CD14-positive monocyte (primary cell): ENCODE results near the gene FNDC1. TPM values are rescaled to one million over a fixed set of nuclear protein-coding genes. Genes with fewer than 3 reads are reported as not detected.

Source experiments
- DNase-seq, 3 donors: peaks; one replicate each; pipeline ENCODE4 v3.0.0-alpha.2; 2011 to 2022
- H2AFZ ChIP-seq: 2 replicates; pipeline ENCODE4 v1.6.0; 2012; ENCODE audit warnings: mild to moderate bottlenecking, low read depth, low read length, inconsistent platforms; ENCODE audit not compliant: insufficient read depth, poor library complexity, severe bottlenecking
- H3K27ac ChIP-seq, 2 donors: 1 replicate in 1 of 2; 2 replicates in 1 of 2; pipeline ENCODE4 v1.5.1; 2012 to 2013; ENCODE audit warnings: low read length in 2 of 2, control low read depth in 1 of 2, inconsistent platforms in 1 of 2, low read depth in 1 of 2, mild to moderate bottlenecking in 1 of 2
- H3K27me3 ChIP-seq, 2 donors: one replicate each; pipeline versions ENCODE4 v1.6.0 to v1.6.1; 2011 to 2013; ENCODE audit warnings: low read length in 2 of 2; ENCODE audit not compliant: control insufficient read depth in 2 of 2, insufficient read depth in 2 of 2
- H3K36me3 ChIP-seq, 2 donors: replicated peaks in 1 of 2; 1 replicate in 1 of 2; 2 replicates in 1 of 2; pipeline versions ENCODE4 v1.5.1 to v1.6.1; 2012 to 2013; ENCODE audit warnings: low read length in 2 of 2, control low read depth in 1 of 2, inconsistent platforms in 1 of 2, mild to moderate bottlenecking in 1 of 2; ENCODE audit not compliant: insufficient read depth in 2 of 2, control insufficient read depth in 1 of 2
- H3K4me1 ChIP-seq, 2 donors: 1 replicate in 1 of 2; 2 replicates in 1 of 2; pipeline versions ENCODE4 v1.5.1 to v1.6.1; 2012 to 2013; ENCODE audit warnings: low read length in 2 of 2, control low read depth in 1 of 2, inconsistent platforms in 1 of 2, mild to moderate bottlenecking in 1 of 2, moderate library complexity in 1 of 2; ENCODE audit not compliant: insufficient read depth in 2 of 2, control insufficient read depth in 1 of 2
- H3K4me2 ChIP-seq: replicated peaks from 2 replicates; pipeline ENCODE3; 2012; ENCODE audit warnings: low read length, moderate library complexity, mild to moderate bottlenecking; ENCODE audit not compliant: poor library complexity, severe bottlenecking; ENCODE audit errors: extremely low read depth
- H3K4me3 ChIP-seq, 3 experiments: fragments of 200-600 bp in 1 of 3; sonication (generic) in 1 of 3; replicated peaks in 1 of 3; 1 replicate in 2 of 3; 2 replicates in 1 of 3; pipeline ENCODE4 v1.5.1; 2011 to 2013; ENCODE audit warnings: low read length in 3 of 3, mild to moderate bottlenecking in 3 of 3, control low read depth in 2 of 3, low read depth in 2 of 3, inconsistent platforms in 1 of 3, moderate library complexity in 1 of 3
- H3K79me2 ChIP-seq: 2 replicates; pipeline ENCODE4 v1.6.0; 2012; ENCODE audit warnings: mild to moderate bottlenecking, control low read depth, inconsistent platforms, low read length, moderate library complexity; ENCODE audit not compliant: insufficient read depth
- H3K9ac ChIP-seq: 2 replicates; pipeline ENCODE4 v1.6.0; 2017; ENCODE audit warnings: low read length, mild to moderate bottlenecking; ENCODE audit not compliant: insufficient read depth, poor library complexity, severe bottlenecking
- H3K9me3 ChIP-seq, 2 donors: replicated peaks in 1 of 2; 1 replicate in 1 of 2; 2 replicates in 1 of 2; pipeline versions ENCODE4 v1.5.1 to v1.6.1; 2012 to 2013; ENCODE audit warnings: low read length in 2 of 2, control low read depth in 1 of 2; ENCODE audit not compliant: control insufficient read depth in 1 of 2, insufficient read depth in 1 of 2
- H4K20me1 ChIP-seq: 2 replicates; pipeline ENCODE4 v1.6.0; 2012; ENCODE audit warnings: mild to moderate bottlenecking, low read length, control low read depth, moderate library complexity; ENCODE audit not compliant: insufficient read depth
- H3K27ac Mint-ChIP-seq, 7 donors: one replicate each; pipeline ENCODE4 v1.8.0; 2020; ENCODE audit warnings: mild to moderate bottlenecking in 7 of 7, mixed read lengths in 7 of 7, moderate library complexity in 6 of 7, inconsistent platforms in 2 of 7
- H3K27me3 Mint-ChIP-seq, 3 donors: one replicate each; pipeline ENCODE4 v1.8.0; 2021 to 2022; ENCODE audit warnings: low read depth in 3 of 3, mild to moderate bottlenecking in 3 of 3, mixed read lengths in 3 of 3, moderate library complexity in 3 of 3, inconsistent platforms in 1 of 3
- H3K36me3 Mint-ChIP-seq, 2 donors: one replicate each; pipeline ENCODE4 v1.8.0; 2020; ENCODE audit warnings: mixed read lengths in 2 of 2, inconsistent platforms in 1 of 2, mild to moderate bottlenecking in 1 of 2
- H3K4me1 Mint-ChIP-seq: one replicate; pipeline ENCODE4 v1.8.0; 2020; ENCODE audit warnings: mild to moderate bottlenecking, mixed read lengths
- H3K4me3 Mint-ChIP-seq, 2 donors: one replicate each; pipeline ENCODE4 v1.8.0; 2020; ENCODE audit warnings: mild to moderate bottlenecking in 2 of 2, mixed read lengths in 2 of 2, moderate library complexity in 1 of 2
- H3K9me3 Mint-ChIP-seq, 7 donors: one replicate each; pipeline ENCODE4 v1.8.0; 2020 to 2022; ENCODE audit warnings: mixed read lengths in 7 of 7, mild to moderate bottlenecking in 6 of 7, moderate library complexity in 6 of 7, inconsistent platforms in 2 of 7
- WGBS: methylation state at CpG from one replicate; pipeline ENCODE4 v1.1.5; 2013; ENCODE audit warnings: missing lambda C conversion rate; ENCODE audit not compliant: insufficient coverage; 5-methylcytosine and 5-hydroxymethylcytosine counted together
- intact Hi-C, 2 donors: fragments of 100-400 bp; cut with micrococcal nuclease; formaldehyde crosslinking; loops; one replicate each; pipeline versions ENCODE4 v1.15.0 to v1.15.1; 2023
- polyA plus RNA-seq, 3 donors: library from polyadenylated mRNA; depleted of rRNA in 1 of 3; unstranded in 2 of 3; stranded (reverse) in 1 of 3; fragments of 300-500 nt in 2 of 3; fragments of >200 nt in 1 of 3; fragmentation: Illumina TruSeq in 2 of 3; gene quantifications; 1 replicate in 2 of 3; 2 replicates in 1 of 3; pipeline ENCODE4 v1.2.3, GENCODE V29; 2012 to 2021
- TF ChIP-seq, protein P1 (sequence below): fragments of 200-600 bp; IDR thresholded peaks from one replicate; pipeline ENCODE4 v1.8.0; 2022; ENCODE audit warnings: antibody characterized with exemption, mild to moderate bottlenecking

FNDC1 gene
- polyA plus RNA-seq, 3 donors = not detected

DNA sequence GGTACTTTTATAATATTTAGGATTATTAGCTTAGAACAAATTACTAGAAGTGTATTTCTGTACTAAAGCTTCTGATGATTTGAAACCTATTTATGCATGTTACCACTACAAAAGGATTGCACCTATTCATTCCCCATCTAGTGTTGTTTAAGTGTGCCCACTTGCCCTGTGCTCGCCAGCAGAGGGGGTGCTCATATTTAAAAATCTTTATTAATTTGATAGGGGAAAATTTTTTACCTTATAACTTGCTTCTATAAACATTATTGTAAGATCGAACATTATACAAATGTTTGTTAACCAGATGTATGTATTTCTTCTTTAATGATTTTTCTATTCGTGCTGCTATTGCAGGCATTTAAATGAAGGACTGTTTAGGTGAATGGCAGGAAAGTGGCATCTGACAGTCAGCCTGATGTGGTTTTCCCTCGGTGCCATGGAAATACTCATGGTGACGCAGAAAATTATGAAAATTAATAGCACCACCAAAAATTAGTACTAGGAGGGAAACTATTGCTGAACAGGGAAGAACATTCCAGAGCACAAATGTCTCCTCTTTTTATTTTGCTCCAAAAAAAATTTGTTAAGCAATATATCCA, 44.1 kb upstream of the FNDC1 start:
- no peak for DNase-seq
- Histone ChIP-seq H3K79me2 (no peaks in the 10 kb centered on the region), H3K36me3 (no peaks in the 10 kb centered on the region), H3K4me3 (no peak overlapping the region), H3K9me3 (no peaks in the 10 kb centered on the region), H3K27ac (no peak overlapping the region), H3K27me3 (no peaks in the 10 kb centered on the region), H4K20me1 (no peaks in the 10 kb centered on the region), H3K9ac (no peak overlapping the region), H3K4me1 (peaks cover 47 to 52% of the 10 kb centered on the region in 2 donors), H3K4me2 (no peak overlapping the region), H2AFZ (no peak overlapping the region)
- WGBS = no CpG with 5 or more reads among the region's 5 CpGs
- Mint-ChIP-seq H3K4me3 (no peak overlapping the region), H3K4me1 (peaks cover 49% of the 10 kb centered on the region), H3K36me3 (no peaks in the 10 kb centered on the region), H3K9me3 (peaks cover 0 to 3% (median 0%) of the 10 kb centered on the region in 7 donors), H3K27me3 (no peaks in the 10 kb centered on the region), H3K27ac (no peak overlapping the region)
- TF ChIP-seq, protein P1, sequence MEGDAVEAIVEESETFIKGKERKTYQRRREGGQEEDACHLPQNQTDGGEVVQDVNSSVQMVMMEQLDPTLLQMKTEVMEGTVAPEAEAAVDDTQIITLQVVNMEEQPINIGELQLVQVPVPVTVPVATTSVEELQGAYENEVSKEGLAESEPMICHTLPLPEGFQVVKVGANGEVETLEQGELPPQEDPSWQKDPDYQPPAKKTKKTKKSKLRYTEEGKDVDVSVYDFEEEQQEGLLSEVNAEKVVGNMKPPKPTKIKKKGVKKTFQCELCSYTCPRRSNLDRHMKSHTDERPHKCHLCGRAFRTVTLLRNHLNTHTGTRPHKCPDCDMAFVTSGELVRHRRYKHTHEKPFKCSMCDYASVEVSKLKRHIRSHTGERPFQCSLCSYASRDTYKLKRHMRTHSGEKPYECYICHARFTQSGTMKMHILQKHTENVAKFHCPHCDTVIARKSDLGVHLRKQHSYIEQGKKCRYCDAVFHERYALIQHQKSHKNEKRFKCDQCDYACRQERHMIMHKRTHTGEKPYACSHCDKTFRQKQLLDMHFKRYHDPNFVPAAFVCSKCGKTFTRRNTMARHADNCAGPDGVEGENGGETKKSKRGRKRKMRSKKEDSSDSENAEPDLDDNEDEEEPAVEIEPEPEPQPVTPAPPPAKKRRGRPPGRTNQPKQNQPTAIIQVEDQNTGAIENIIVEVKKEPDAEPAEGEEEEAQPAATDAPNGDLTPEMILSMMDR = peak; percentile 37
- intact Hi-C loops = loop anchor here in 1 of 2 donors (10.0 kb wide), 1 partner anchor 330 kb away; no protein-coding TSS in a partner anchor

DNA sequence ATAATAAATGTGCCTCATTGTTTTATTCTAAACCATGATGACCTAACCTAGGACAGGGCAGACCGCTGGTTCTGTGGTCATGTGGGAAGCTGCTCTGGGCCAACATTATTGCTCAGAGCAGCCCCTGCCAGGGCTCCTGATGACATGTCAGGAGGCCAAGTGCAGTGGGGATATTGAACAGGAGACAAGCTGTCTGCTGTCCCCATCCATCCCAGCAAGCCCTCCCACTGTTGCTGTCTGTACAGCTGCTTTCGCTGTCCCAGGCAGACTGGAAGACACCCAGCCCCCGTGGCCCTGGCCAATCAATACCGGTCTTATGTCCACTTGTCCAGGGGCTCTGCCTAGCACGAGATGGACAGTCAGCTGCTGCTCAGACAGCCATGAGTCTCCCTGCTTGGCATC, 43.2 kb upstream of the FNDC1 start:
- Histone ChIP-seq H3K4me1 (peaks cover 38 to 43% of the 10 kb centered on the region in 2 donors), H4K20me1 (no peaks in the 10 kb centered on the region), H3K9me3 (no peaks in the 10 kb centered on the region), H3K9ac (no peak overlapping the region), H3K36me3 (no peaks in the 10 kb centered on the region), H3K27ac (no peak overlapping the region), H3K27me3 (no peaks in the 10 kb centered on the region), H2AFZ (no peak overlapping the region), H3K4me3 (no peak overlapping the region), H3K79me2 (no peaks in the 10 kb centered on the region), H3K4me2 (no peak overlapping the region)
- no peak for DNase-seq
- Mint-ChIP-seq H3K4me1 (peaks cover 43% of the 10 kb centered on the region), H3K36me3 (no peaks in the 10 kb centered on the region), H3K4me3 (no peak overlapping the region), H3K9me3 (peaks cover 0 to 3% (median 0%) of the 10 kb centered on the region in 7 donors), H3K27ac (peak overlapping the region in 2 of 7 donors; percentile 21 to 50), H3K27me3 (peaks cover 0 to under 1% (median 0%) of the 10 kb centered on the region in 3 donors)
- intact Hi-C loops = loop anchor here in 1 of 2 donors (10.0 kb wide), 1 partner anchor 331 kb away; no protein-coding TSS in a partner anchor
- WGBS = 96% methylated on average over 5 of the region's 5 CpGs
- TF ChIP-seq, protein P1 = no peak
